Stimulated activated CD4-positive, alpha-beta T cell treated with anti-CD3 and anti-CD28 coated beads, Interleukin-4, amount 100 ng/mL, for 24 hours (primary cell): Measurements from ENCODE around the gene GRIK4.

Experiments used
- DNase-seq: peaks from one replicate; pipeline ENCODE4 v3.0.0-alpha.2; 2020

GRIK4 gene

DNA sequence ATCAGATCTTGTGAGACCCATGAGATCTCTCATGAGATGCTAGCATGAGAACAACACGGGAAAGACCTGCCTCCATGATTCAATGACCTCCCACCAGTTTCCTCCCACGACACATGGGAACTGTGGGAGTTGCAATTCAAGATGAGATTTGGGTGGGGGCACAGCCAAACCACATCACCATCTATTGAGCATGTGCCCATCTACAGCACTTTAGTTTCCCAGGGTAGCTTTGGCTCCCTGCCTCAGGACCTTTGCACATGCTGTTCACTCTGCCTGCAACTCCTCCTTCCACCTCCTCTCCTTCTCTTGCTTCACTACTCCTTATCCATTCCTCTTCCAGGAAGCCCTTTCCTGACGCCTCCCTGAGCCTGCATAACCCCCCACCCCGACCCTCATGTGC is 17.2 kb downstream of the GRIK4 start:
- no peak for DNase-seq

DNA sequence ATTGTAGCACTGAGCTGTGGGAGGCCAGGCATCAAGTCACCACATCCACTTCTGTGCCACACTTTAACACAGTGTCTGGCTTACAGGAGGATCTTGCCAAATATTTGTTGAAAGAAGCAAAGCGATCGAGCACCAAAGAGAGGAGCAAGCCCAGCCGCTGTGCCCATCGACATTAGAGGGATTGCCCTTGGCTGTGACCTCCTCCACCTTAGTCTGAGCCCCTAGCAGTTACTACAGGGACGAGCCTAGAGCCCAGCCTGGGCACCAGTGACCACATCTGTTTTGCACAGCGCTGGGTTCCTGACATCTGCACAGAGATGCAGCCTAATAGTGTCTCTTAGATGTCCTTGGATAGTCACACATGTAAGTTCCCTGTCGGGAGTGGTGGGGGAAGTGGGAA is 17.7 kb downstream of the GRIK4 start:
- DNase-seq: no peak

- no peak for DNase-seq
These were observed 18.4 kb downstream of the GRIK4 start for GRCh38 chr11:120529911-120530310.

GRCh38 chr11:120532082-120532831 is 20.7 kb downstream of the GRIK4 start:
- no peak for DNase-seq

DNA sequence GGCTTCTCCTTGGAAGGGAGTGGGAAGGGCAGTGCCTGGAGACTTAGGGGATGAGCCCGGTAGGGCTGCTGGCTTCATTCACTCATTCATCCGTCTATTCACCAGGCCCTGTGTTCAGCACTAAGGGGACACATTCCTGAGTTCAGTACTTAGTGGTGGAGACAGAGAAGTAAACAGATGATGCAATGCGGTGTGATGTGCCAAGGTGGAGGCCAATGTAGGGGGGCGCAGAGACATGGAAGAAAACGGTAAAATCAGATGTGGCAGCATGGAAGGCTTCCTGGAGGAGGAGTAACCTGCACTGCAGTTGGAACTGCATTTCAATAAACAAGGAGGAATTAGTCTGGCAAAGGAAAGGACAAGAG is 21.3 kb downstream of the GRIK4 start:
- DNase-seq: no peak

DNA sequence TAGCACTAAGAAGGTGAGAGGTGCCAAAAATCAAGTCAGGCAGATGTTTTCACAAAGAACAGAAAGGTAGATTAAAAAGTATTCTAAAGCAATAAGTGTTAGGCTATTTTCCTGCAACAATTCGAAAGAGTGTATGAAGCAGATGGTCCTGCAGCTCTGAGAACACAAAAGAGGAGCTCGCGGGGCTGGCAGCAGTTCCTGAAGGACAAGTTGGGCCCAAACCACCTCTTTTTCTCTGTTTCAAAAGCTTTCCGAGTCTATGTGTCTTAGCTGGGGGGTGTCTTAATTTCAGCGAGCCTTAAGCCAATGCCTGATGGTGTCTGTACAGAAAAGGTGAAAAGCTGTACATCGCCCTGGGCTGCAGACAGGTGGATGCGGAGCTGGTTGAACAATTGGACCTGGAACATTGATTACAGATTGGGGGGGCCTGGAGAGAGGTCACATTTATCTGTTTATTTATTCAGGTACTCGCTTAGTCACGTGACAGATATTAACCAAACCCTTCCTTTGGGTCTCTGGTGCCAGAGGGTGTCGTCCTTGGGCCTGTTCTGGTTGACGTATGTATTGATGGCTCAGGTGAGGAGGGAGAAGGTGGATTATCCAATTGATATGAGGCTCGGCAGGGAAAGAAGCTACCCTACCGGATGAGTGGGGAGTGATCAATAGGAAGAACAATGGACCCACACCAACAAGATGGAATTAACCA is 24.7 kb downstream of the GRIK4 start:
- no peak for DNase-seq

- DNase-seq: no peak
These were observed 25.2 kb downstream of the GRIK4 start for GRCh38 chr11:120536797-120537169.

DNA sequence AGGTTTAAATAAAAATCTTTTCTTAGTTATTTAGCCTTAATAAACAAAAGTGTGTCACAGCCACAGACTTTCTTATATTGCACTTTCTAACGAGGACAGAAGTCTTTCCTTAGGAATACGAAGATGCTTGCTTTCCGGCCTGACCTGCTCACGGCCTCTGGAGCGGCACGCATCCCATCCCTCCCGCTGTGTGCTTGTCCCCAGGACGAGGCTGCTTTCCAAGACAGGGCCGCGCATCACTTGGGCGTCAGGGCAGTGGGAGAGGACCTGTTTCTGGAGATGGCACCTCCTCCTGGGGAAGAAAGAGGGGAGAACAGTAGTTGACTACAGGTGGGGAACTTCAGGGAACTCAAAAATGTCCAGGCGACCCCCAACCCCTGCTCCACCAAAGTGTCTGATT is 26.4 kb downstream of the GRIK4 start:
- DNase-seq: no peak

DNA sequence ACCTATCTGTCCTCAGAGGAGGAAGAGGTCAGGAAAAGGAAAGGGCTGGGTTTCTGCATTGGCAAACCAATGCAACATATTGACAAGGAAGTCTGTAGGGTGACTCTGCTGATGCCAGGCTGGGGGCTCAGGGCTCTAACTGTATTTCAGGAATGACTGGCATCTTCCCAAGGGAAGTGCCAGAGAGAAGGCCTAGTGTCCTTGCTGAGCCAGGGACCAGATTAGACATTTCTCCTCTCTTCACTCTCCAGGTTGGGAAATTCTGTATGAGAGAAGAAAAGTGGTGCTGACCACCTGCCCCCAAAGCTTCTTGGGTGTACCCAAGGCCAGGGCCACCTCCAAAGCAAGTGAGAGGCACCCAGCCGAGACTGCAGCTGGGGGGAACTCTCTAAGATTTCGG is 27.2 kb downstream of the GRIK4 start:
- DNase-seq: no peak

DNA sequence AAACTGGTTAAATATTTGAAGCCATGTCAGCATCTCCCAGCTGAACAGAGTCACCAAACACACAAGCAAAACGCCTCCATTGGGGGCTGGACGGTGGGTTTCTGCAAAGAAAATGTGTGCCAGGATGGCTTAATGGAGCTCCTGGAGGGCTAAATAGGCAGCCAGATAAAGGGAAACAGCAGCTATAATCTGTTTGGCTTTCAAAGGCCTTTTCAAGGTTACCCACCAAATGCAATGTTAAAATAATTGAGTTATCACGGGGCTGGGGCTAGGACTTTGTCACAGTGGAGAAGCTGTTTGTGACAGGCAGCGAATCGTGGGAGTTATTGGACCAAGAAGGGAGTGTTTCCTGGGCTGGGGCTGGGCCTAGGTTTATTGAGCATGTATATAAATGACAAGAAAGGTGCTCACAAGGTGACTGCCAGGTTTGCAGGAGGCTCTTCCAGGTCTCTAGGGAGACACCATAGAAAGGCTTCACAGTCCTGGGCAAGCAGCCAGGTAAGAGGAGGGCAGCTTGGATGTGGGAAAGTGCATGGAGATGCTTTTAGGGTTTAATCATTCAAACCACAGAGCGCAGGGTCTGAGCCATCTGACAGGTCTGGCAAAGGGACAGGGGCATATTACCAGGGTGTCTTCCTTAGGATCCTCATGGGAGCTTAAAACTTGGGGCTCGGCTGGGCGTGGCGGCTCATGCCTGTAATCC is 28.3 kb downstream of the GRIK4 start:
- no peak for DNase-seq

GRCh38 chr11:120540744-120541465 is 29.4 kb downstream of the GRIK4 start:
- DNase-seq: no peak

DNA sequence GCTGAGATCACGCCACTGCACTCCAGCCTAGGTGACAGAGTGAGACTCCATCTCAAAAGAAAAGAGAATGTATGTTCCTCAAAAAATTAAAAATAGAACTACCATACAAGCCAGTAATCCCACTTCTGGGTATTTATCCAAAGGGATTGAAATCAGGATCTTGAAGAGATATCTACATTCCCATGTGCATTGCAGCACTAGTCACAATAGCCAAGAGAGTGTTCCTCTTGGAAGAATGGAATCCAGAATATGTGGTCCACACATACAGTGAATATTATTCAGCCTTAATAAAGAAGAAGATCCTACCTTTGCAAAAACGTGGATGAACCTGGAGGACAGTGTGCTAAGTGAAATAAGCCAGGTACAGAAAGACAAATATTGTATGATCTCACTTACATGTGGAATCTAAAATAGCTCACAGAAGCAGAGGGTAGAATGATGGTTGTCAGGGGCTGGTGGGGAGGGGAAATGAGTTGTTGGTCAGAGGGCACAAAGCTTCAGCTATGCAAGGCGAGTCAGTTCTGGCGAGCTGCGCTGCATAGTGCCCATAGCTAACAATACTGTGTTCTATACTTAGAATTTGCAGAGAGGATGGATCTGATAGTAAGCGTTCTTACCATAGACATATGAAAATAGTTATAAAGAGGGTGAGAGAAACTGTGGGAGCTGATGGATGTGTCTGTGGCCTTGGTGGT is 32.1 kb downstream of the GRIK4 start:
- no peak for DNase-seq

DNA sequence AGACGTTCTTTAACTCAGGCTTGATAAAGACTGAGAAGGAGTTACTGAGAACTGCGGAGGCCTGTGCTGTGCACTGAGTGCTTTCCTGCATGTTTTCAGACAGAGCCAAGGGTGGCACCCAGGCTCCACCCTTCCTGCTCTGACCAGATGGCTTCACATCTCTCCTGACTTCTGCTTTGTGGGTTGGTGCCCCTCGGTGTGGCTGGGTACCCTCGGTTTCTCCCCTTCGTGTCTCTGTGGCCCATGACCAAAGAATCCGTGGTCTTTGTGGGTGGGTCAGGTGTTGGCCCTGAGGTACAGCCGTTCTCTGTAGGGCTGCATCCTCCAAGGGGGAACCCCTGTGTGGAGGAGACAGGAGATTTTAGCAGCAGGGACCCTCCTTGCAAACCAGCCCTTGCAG is 34.3 kb downstream of the GRIK4 start:
- DNase-seq: no peak

GRCh38 chr11:120546312-120547205 is 35.0 kb downstream of the GRIK4 start:
- DNase-seq: no peak

- no peak for DNase-seq
These were observed 35.8 kb downstream of the GRIK4 start for GRCh38 chr11:120547316-120547715.

DNA sequence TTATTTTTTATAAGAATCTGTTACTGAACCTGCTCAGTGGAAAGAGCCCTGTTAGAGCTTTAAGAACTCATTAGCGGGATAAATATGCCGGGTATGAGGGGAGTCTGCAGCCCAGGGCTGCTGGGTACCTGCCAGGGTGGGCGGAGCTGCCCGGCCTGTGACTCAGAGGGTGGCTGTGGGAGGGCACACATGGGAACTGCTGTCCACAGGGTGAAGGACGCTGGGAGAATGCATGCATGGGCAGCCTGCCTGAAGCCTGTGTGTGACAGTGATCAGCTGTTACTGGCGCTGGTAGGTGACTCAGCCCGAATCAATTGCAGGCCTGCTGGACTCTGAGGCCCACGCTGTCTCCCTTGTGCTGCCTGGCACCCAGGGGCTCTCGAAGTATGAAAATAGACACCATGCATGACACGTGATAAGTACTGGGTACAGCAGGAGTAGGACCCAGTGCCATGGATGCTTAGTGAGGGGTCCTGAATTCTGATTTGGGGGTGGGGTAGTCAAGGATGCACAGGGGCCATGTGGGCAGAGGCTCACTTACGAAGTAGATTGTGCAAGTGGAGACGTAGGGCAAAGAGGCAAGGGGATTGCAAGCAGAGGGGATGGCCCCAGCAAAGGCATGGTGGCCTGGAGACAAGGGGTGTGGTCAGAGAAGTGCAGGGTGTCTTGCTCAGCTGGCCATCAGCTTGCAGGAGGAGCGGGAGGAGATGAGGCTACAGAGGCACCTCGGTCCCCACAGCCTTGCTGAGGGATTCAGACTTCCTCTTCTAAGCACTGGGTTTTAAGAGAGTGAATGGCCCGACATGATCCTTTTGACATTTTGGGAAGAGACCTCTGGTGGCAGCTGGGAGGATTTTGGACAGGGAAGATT is 36.5 kb downstream of the GRIK4 start:
- no peak for DNase-seq

GRCh38 chr11:120548682-120549209 is 37.2 kb downstream of the GRIK4 start:
- no peak for DNase-seq

DNA sequence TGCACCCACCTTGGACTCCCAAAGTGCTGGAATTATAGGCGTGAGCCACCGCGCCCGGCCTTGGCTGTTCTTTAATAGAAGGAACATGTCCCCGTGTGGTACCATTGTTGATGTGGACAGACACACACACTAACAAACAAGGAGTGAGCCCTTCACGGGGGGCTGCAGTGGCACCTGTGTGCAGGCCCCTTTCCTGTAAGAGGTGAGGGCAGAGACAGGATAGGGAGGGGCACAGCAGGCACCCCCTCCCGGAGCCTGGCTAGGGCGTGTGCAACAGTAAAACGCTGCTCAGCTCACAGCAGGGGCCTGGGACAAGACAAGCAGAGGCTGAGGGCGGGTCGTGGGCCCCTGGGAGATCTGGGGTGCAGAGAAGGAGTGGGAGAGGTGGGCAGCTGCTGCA is 37.8 kb downstream of the GRIK4 start:
- DNase-seq: no peak

DNA sequence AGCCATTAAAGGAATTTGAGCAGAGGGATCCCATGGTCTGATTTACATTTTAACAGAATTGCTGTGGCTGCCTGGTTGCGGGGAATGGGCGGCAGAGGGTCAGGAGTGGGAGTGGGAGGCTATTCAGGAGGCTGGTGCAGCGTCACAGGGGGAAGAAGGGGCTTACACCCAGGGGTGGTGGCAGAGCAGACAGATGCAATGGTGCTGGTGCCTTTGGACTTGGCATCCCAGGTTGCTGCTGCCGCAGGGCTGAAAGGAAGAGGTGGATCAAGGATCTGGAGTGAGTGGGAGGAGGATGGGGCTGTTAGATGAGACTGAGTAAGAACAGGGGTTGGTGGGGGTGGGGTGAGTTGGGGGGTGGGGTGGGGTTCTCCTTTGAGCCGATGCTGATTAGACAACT is 38.5 kb downstream of the GRIK4 start:
- no peak for DNase-seq

- no peak for DNase-seq
These were observed 39.6 kb downstream of the GRIK4 start for GRCh38 chr11:120551191-120551590.
